ENCODE measurements around the gene VPS18. TPM values are rescaled to one million over a fixed set of nuclear protein-coding genes. Genes with fewer than 3 reads are reported as not detected.
A peak's percentile ranks its signal among the peaks of the same experiment; 100 is the strongest.

Gene VPS18
- total RNA-seq, 1 experiment from 2014 or later, result 13.2 TPM

DNA sequence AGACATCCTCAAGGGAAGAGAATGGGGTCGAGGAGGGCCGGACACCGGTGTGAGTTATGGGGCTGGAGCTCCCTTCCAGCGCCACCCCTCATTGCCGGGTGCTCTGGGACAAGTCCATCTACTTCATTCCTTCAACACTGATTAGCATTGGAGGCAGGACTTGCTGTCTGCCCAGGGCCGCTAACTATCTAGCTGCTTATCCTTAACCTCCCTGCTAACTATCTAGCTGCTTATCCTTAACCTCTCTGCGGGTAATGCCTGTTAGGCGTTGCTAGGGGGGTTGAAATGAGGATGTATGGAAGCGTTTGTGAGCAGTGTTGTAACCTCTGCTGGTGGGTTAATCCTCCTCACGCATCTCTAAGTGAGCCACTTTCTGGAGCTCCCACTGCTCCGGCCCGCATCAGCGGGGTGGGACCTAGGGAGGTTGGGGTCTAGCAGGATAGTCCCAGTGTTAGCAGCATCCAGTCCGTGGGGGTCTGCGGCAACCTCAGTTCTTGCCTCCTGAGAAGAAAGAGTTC, 48.1 kb downstream of the VPS18 start:
- intact Hi-C loops (cut with micrococcal nuclease), result loop anchor here (5.0 kb wide), 1 partner anchor 80 kb away; no protein-coding TSS in a partner anchor
- TF ChIP-seq CTCF (IDR thresholded peaks at IDR 0.05; ENCODE audit: unreplicated experiment), result no peak
- ChIA-PET CTCF (interaction anchor here (0.5 to 3.8 kb wide), 33 partner anchors 12 to 432 kb away, joined by 3 to 59 read pairs (median 5); partner anchors contain the start of genes CHAC1, DLL4, NUSAP1 and OIP5), POLR2A (interaction anchor here (0.7 to 1.8 kb wide), 4 partner anchors 11 to 47 kb away, joined by 3 to 11 read pairs (median 6); partner anchors contain the start of genes CHAC1 and DLL4)
- no peaks in the 10 kb centered on the region for H3K27me3 Mint-ChIP-seq (ENCODE audit: insufficient read depth, unreplicated experiment)
- no TSS peak for BruUV-seq (replicated peaks)
- peak overlapping the region; percentile 63 for H3K4me3 Mint-ChIP-seq (ENCODE audit: unreplicated experiment)
- peaks cover 5% of the 10 kb centered on the region for H3K36me3 Mint-ChIP-seq (ENCODE audit: insufficient read depth, unreplicated experiment)
- peaks cover 11% of the 10 kb centered on the region for H3K4me1 Mint-ChIP-seq (ENCODE audit: insufficient read depth, unreplicated experiment)
- H3K9me3 Mint-ChIP-seq (ENCODE audit: unreplicated experiment), result no peaks in the 10 kb centered on the region
- no peak for DNase-seq (ENCODE audit: unreplicated experiment)
- no peak overlapping the region for H3K27ac Mint-ChIP-seq (ENCODE audit: low read depth, unreplicated experiment)

GRCh38 chr15:40942878-40943277, 48.6 kb downstream of the VPS18 start:
- intact Hi-C loops (cut with micrococcal nuclease), result loop anchor here (5.0 kb wide), 1 partner anchor 79 kb away; no protein-coding TSS in a partner anchor
- Mint-ChIP-seq H3K27me3 (ENCODE audit: insufficient read depth, unreplicated experiment) (no peaks in the 10 kb centered on the region), H3K9me3 (ENCODE audit: unreplicated experiment) (no peaks in the 10 kb centered on the region), H3K27ac (ENCODE audit: low read depth, unreplicated experiment) (no peak overlapping the region), H3K4me1 (ENCODE audit: insufficient read depth, unreplicated experiment) (peaks cover 9% of the 10 kb centered on the region), H3K36me3 (ENCODE audit: insufficient read depth, unreplicated experiment) (peaks cover 5% of the 10 kb centered on the region), H3K4me3 (ENCODE audit: unreplicated experiment) (peak overlapping the region; percentile 63)
- POLR2A ChIA-PET, result interaction anchor here (1.6 to 1.8 kb wide), 2 partner anchors 10 to 15 kb away, joined by 4 to 11 read pairs; partner anchors contain the start of gene CHAC1
- no peak for DNase-seq (ENCODE audit: unreplicated experiment)
- CTCF ChIA-PET, result interaction anchor here (0.5 to 3.8 kb wide), 23 partner anchors 11 to 247 kb away, joined by 3 to 59 read pairs (median 7); partner anchors contain the start of genes CHAC1 and DLL4
- BruUV-seq (replicated peaks), result no TSS peak
- TF ChIP-seq CTCF (IDR thresholded peaks at IDR 0.05; ENCODE audit: unreplicated experiment), result no peak

DNA sequence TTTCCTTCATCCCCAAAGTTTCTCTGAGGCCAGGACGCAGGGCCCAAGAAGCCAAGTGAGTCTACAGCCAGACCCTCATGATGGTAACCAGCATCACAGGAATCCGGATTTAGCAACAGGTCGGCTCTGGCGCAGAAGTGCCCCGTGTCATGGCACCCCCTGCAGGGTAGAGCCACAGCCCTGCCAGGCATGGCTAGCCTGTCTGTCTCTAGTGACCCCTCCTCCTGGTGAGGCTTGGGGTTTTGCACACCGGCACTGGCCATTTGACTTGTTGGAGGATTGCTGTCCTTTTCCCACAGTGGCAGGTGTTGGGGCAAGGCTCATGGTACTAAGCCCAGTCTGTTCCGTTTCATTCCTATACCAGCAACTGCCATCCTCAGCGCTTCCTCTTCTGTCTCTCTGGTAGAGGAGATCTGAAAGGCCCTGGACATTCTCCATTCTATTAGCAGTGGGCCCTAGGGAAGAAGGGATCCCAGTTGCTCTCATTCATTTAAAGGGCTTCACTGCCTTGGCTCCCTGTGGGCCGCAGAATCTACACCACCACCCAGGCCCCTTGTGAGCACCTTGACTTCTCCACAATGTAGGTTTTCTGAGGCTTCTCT, 49.6 kb downstream of the VPS18 start:
- no peak for TF ChIP-seq CTCF (IDR thresholded peaks at IDR 0.05; ENCODE audit: unreplicated experiment)
- Mint-ChIP-seq H3K9me3 (ENCODE audit: unreplicated experiment) (no peaks in the 10 kb centered on the region), H3K27ac (ENCODE audit: low read depth, unreplicated experiment) (no peak overlapping the region), H3K36me3 (ENCODE audit: insufficient read depth, unreplicated experiment) (no peaks in the 10 kb centered on the region), H3K27me3 (ENCODE audit: insufficient read depth, unreplicated experiment) (no peaks in the 10 kb centered on the region), H3K4me1 (ENCODE audit: insufficient read depth, unreplicated experiment) (peaks cover 6% of the 10 kb centered on the region), H3K4me3 (ENCODE audit: unreplicated experiment) (no peak overlapping the region)
- intact Hi-C loops (cut with micrococcal nuclease), result loop anchor here (5.0 kb wide), 1 partner anchor 78 kb away; no protein-coding TSS in a partner anchor
- DNase-seq (ENCODE audit: unreplicated experiment), result no peak
- POLR2A ChIA-PET, result no interaction called here
- CTCF ChIA-PET, result interaction anchor here (0.6 to 3.8 kb wide), 3 partner anchors 13 to 40 kb away, joined by 5 to 48 read pairs (median 7); partner anchors contain the start of gene DLL4
- BruUV-seq (replicated peaks), result no TSS peak

DNA sequence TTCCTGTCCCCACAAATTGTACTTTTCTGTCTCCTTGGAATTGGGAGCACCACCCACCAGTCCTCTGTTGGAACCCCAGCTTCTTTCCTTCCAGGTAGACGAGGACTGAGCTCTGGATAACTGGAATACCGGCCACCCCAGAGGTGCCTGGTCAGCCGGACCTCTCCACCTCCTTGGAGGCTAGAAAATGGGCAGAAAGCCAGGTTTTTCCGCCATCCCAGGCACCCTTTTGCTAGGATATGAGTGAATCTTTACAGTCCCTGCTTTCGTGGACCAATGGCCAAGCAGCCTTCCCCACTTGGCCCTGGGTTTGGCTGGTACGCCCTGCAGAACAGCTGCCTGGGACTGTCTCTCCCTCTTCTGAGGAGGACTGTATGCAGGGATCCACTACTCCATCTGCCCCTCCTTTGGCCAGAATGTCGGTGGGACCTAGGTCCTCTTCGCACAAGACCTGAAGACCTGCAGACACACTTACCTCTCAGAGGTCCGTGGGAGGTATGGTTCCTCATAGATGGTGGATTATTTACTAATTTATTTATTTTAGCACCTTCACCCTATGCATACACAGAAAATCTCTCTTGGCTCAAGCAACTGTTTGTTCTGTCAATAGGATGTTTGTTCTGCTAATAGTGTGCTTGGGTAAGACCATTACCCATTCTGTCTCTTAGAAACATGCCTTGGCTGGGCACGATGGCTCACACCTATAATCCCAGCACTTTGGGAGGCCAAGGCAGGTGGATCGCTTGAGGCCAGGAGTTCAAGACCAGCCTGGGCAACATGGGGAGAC, 50.5 kb downstream of the VPS18 start:
- no peak for DNase-seq (ENCODE audit: unreplicated experiment)
- Mint-ChIP-seq H3K4me1 (ENCODE audit: insufficient read depth, unreplicated experiment) (peaks cover 8% of the 10 kb centered on the region), H3K4me3 (ENCODE audit: unreplicated experiment) (no peak overlapping the region), H3K36me3 (ENCODE audit: insufficient read depth, unreplicated experiment) (no peaks in the 10 kb centered on the region), H3K27me3 (ENCODE audit: insufficient read depth, unreplicated experiment) (no peaks in the 10 kb centered on the region), H3K9me3 (ENCODE audit: unreplicated experiment) (no peaks in the 10 kb centered on the region), H3K27ac (ENCODE audit: low read depth, unreplicated experiment) (no peak overlapping the region)
- intact Hi-C loops (cut with micrococcal nuclease), result loop anchor here (5.0 kb wide), 1 partner anchor 78 kb away; no protein-coding TSS in a partner anchor
- BruUV-seq (replicated peaks), result no TSS peak
- CTCF ChIA-PET, result interaction anchor here (0.6 to 0.7 kb wide), 2 partner anchors 15 to 160 kb away, joined by 3 to 5 read pairs; no protein-coding TSS in a partner anchor
- POLR2A ChIA-PET, result no interaction called here
- no peak for TF ChIP-seq CTCF (IDR thresholded peaks at IDR 0.05; ENCODE audit: unreplicated experiment)

Measured in MCF 10A (cell line).